Psoas muscle (tissue), 8 donors: ENCODE data around the gene HK3. TPM values are rescaled to one million over a fixed set of nuclear protein-coding genes. Genes with fewer than 3 reads are reported as not detected.

Experiments used
- ATAC-seq, 4 donors: fragments of 200-7000 bp; cut with Tn5 transposase; one replicate each; pipeline ENCODE4 v1.9.1; 2020; ENCODE audit warnings: moderate library complexity in 3 of 4, mild to moderate bottlenecking in 2 of 4
- DNase-seq, 2 donors: peaks; one replicate each; pipeline ENCODE4 v3.0.0-alpha.2; 2020
- H3K27ac ChIP-seq: fragments of 200-600 bp; one replicate; pipeline ENCODE4 v1.8.0; 2022
- H3K27me3 ChIP-seq, 3 donors: fragments of 200-600 bp in 1 of 3; one replicate each; pipeline versions ENCODE4 v1.6.1 to v1.8.0; 2013 to 2022; ENCODE audit warnings: low read length in 2 of 3, mild to moderate bottlenecking in 2 of 3, moderate library complexity in 1 of 3; ENCODE audit not compliant: insufficient read depth in 3 of 3
- H3K36me3 ChIP-seq, 2 donors: fragments of 200-600 bp in 1 of 2; one replicate each; pipeline versions ENCODE4 v1.6.1 to v1.8.0; 2013 to 2022; ENCODE audit warnings: low read depth in 1 of 2, mild to moderate bottlenecking in 1 of 2, moderate library complexity in 1 of 2; ENCODE audit not compliant: insufficient read depth in 1 of 2
- H3K4me1 ChIP-seq: fragments of 200-600 bp; one replicate; pipeline ENCODE4 v1.8.0; 2022
- H3K4me3 ChIP-seq: fragments of 200-600 bp; one replicate; pipeline ENCODE4 v1.8.0; 2022; ENCODE audit warnings: mild to moderate bottlenecking
- H3K9me3 ChIP-seq: fragments of 200-600 bp; one replicate; pipeline ENCODE4 v1.8.0; 2022
- CTCF ChIP-seq: fragments of 200-600 bp; IDR thresholded peaks from one replicate; pipeline ENCODE4 v1.8.0; 2022; ENCODE audit warnings: antibody characterized with exemption
- WGBS, 3 donors: extraction: QIAGEN DNeasy Blood & Tissue Kit; methylation state at CpG; one replicate each; pipeline versions ENCODE4 v1.1.6 to v1.1.7; 2013; 5-methylcytosine and 5-hydroxymethylcytosine counted together
- intact Hi-C, 2 donors: fragments of 100-400 bp; cut with DNase I; formaldehyde crosslinking; loops; one replicate each; pipeline versions ENCODE4 v1.11.0 to v1.14.2; 2022
- polyA plus RNA-seq, 3 donors: library from polyadenylated mRNA; stranded (reverse); fragments of 200-250 nt; gene quantifications; one replicate each; pipeline ENCODE4 v1.2.3, GENCODE V29; 2013
- total RNA-seq, 4 donors: library from RNA; stranded (reverse); fragmentation: NEBNext Ultra II Directional in 2 of 4; extraction: Animal tissue kit (Norgen Biotek cat#: 25700) in 2 of 4; gene quantifications; one replicate each; pipeline versions ENCODE4 v1.2.1 to v1.2.4, GENCODE V29; 2021 to 2023
- donor health status: healthy with polysubstance abuse.
- donor health status: DM: no; HTN: no; CAD: no; lungs with moderate emphysema.
- donor health status: Bipolar disorder and iron deficiency.
- donor health status: healthy.
- donor health status: DM: yes; HTN: yes; CAD: no.
- donor health status: DM: no; HTN: no; CAD: no.
- donor health status: DM: no; HTN: no; CAD: no.
- donor health status: DM: yes; HTN: yes; CAD: no.

Gene HK3
- total and polyA plus RNA-seq, 7 donors: 1.6 to 3.1 (median 2.4) TPM

DNA sequence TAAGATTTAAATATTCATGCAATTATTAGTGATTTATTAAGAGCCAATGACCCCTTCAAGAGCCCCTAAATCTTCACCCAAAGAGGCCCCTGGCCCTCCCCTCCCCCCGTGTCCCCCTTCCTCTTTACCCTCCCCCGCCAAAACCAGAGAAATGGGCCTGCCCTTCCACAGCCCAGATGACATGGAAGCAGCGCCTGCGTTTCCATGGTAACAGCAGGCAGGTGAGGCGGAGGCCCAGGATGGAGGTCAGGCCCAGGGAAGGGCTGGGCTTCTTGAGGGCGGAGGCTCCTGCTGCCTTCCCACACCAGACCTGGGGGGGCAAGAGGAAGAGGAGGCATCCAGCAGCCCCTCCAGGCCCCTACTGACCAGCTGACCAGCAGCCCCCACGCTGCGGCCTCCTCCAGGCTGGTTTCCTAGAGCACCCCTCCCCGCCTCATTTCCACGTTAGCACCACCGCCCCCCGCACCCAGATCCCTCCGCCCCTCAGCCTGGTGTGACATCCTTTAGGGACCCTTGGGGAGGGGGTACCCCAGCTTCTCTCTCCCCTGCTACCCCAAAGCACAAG lies 51.3 kb downstream of the HK3 start:
- ATAC-seq: no peak
- H3K4me1 ChIP-seq: no peaks in the 10 kb centered on the region
- H3K36me3 ChIP-seq: no peaks in the 10 kb centered on the region
- H3K9me3 ChIP-seq: no peaks in the 10 kb centered on the region
- no peak for TF ChIP-seq CTCF
- intact Hi-C loops: no loop called here
- no peak overlapping the region for H3K4me3 ChIP-seq
- H3K27me3 ChIP-seq: peaks cover 3 to 80% (median 38%) of the 10 kb centered on the region in 3 donors
- no peak for DNase-seq
- 70 to 85% (median 75%) methylated on average over 11 to 13 of the region's 13 CpGs for WGBS, 3 donors
- H3K27ac ChIP-seq: no peak overlapping the region

DNA sequence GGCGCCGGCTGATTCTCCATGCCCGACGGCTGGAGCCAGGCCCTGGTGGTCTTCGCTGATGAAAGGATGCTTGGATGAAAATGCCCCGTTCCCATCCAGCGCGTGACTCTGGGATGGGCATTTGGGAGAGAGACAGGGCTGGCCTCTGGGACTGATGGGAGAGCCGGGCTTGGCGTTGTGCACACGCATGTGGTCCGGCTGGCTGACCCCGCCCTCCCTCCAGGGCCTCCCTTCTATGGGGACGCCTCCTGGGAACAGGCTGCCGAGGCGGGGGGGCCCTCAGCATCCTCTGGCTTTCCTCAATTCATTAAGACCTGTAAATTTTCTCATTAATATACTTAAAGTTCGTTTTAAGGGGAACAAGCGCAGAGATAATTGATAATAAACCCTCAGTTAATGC lies 52.0 kb downstream of the HK3 start:
- Histone ChIP-seq H3K27ac (no peak overlapping the region), H3K4me3 (no peak overlapping the region), H3K36me3 (no peaks in the 10 kb centered on the region), H3K27me3 (peaks cover 3 to 81% (median 37%) of the 10 kb centered on the region in 3 donors), H3K9me3 (no peaks in the 10 kb centered on the region), H3K4me1 (no peaks in the 10 kb centered on the region)
- no peak for TF ChIP-seq CTCF
- intact Hi-C loops: no loop called here
- no peak for DNase-seq
- 28 to 45% (median 37%) methylated on average over 18 of the region's 18 CpGs for WGBS, 3 donors
- ATAC-seq: no peak

GRCh38 chr5:176846335-176847140 lies 52.6 kb downstream of the HK3 start:
- Histone ChIP-seq H3K36me3 (no peaks in the 10 kb centered on the region), H3K27ac (no peak overlapping the region), H3K4me3 (no peak overlapping the region), H3K4me1 (no peaks in the 10 kb centered on the region), H3K27me3 (peaks cover 3 to 80% (median 34%) of the 10 kb centered on the region in 3 donors), H3K9me3 (no peaks in the 10 kb centered on the region)
- intact Hi-C loops: no loop called here
- no peak for TF ChIP-seq CTCF
- ATAC-seq: no peak
- WGBS, 3 donors: 28 to 43% (median 35%) methylated on average over 19 to 24 of the region's 24 CpGs
- DNase-seq: no peak

DNA sequence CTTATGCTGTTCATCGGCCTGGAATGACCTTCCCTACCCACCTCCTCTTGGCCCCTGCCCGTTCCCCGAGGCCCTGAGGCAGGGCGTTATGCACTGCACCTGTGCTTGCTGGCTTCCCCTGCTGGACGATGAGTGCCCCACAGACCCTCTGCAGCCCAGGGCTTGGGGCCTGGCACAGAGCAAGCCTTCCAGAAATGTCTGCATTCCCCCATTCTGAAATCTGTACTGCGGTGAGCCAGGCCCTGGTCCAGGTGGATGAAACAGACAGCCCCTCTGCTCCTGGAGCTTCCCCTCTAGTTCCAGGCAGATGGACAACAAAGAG lies 53.8 kb downstream of the HK3 start:
- peaks cover 3 to 70% (median 31%) of the 10 kb centered on the region in 3 donors for H3K27me3 ChIP-seq
- WGBS, 3 donors: 23 to 41% (median 37%) methylated on average over 6 of the region's 6 CpGs

More for the DNA sequence above, 53.8 kb downstream of the HK3 start:
- no peak for ATAC-seq
- Histone ChIP-seq H3K4me3 (no peak overlapping the region), H3K36me3 (no peaks in the 10 kb centered on the region), H3K9me3 (no peaks in the 10 kb centered on the region), H3K4me1 (no peaks in the 10 kb centered on the region), H3K27ac (no peak overlapping the region)
- no peak for TF ChIP-seq CTCF
- intact Hi-C loops: no loop called here
- no peak for DNase-seq
